Measurements from ENCODE around the gene SPOCK1.

SPOCK1 gene

GRCh38 chr5:137356127-137356526, 143.0 kb downstream of the SPOCK1 start:
- no peak for DNase-seq

GRCh38 chr5:137355708-137356107, 143.4 kb downstream of the SPOCK1 start:
- no peak for DNase-seq

GRCh38 chr5:137352095-137352494, 147.0 kb downstream of the SPOCK1 start:
- DNase-seq = no peak

- no peak for DNase-seq
Measured at GRCh38 chr5:137350791-137351190, 148.3 kb downstream of the SPOCK1 start.

GRCh38 chr5:137348759-137349158, 150.4 kb downstream of the SPOCK1 start:
- no peak for DNase-seq

GRCh38 chr5:137347865-137348264, 151.3 kb downstream of the SPOCK1 start:
- no peak for DNase-seq

GRCh38 chr5:137346281-137346680, 152.8 kb downstream of the SPOCK1 start:
- DNase-seq = no peak

- DNase-seq = no peak
Measured at GRCh38 chr5:137345396-137345795, 153.7 kb downstream of the SPOCK1 start.

- DNase-seq = no peak
Measured at GRCh38 chr5:137344723-137345322, 154.3 kb downstream of the SPOCK1 start.

- no peak for DNase-seq
Measured at GRCh38 chr5:137344021-137344420, 155.1 kb downstream of the SPOCK1 start.

GRCh38 chr5:137342764-137343163, 156.4 kb downstream of the SPOCK1 start:
- DNase-seq = no peak

- no peak for DNase-seq
Measured at GRCh38 chr5:137341831-137342230, 157.3 kb downstream of the SPOCK1 start.

GRCh38 chr5:137340881-137341280, 158.2 kb downstream of the SPOCK1 start:
- DNase-seq = no peak

- no peak for DNase-seq
Measured at GRCh38 chr5:137336565-137337120, 162.5 kb downstream of the SPOCK1 start.

- no peak for DNase-seq
Measured at GRCh38 chr5:137336161-137336560, 163.0 kb downstream of the SPOCK1 start.

- no peak for DNase-seq
Measured at GRCh38 chr5:137335493-137335892, 163.6 kb downstream of the SPOCK1 start.

- DNase-seq = no peak
Measured at GRCh38 chr5:137333928-137334327, 165.2 kb downstream of the SPOCK1 start.

GRCh38 chr5:137333475-137333874, 165.7 kb downstream of the SPOCK1 start:
- DNase-seq = no peak

GRCh38 chr5:137332296-137332695, 166.8 kb downstream of the SPOCK1 start:
- no peak for DNase-seq

GRCh38 chr5:137329586-137330296, 169.4 kb downstream of the SPOCK1 start:
- DNase-seq = no peak

- DNase-seq = no peak
Measured at GRCh38 chr5:137328991-137329390, 170.1 kb downstream of the SPOCK1 start.

- no peak for DNase-seq
Measured at GRCh38 chr5:137328463-137328862, 170.7 kb downstream of the SPOCK1 start.

GRCh38 chr5:137325721-137326120, 173.4 kb downstream of the SPOCK1 start:
- DNase-seq = no peak
